Thymus (tissue), 11 donors: ENCODE results near the gene CHORDC1. TPM values are rescaled to one million over a fixed set of nuclear protein-coding genes. Genes with fewer than 3 reads are reported as not detected.
"Not testable (repeated sequence)": the region's sequence is repeated elsewhere in the genome, so short reads cannot be mapped to it uniquely, and the experiment has no call there.

Experiments
- DNase-seq, 9 donors: peaks; one replicate each; pipeline ENCODE4 v3.0.0-alpha.2; 2013; ENCODE audit warnings: low spot score in 9 of 9, low read depth in 6 of 9, missing footprints in 1 of 9
- H3K27ac ChIP-seq, 2 donors: one replicate each; pipeline ENCODE4 v1.5.1; 2013; ENCODE audit warnings: control low read depth in 1 of 2, low read depth in 1 of 2, low read length in 1 of 2, mild to moderate bottlenecking in 1 of 2, moderate library complexity in 1 of 2
- H3K27me3 ChIP-seq, 2 donors: one replicate each; pipeline ENCODE4 v1.5.1; 2013; ENCODE audit warnings: low read length in 1 of 2; ENCODE audit not compliant: control insufficient read depth in 2 of 2, insufficient read depth in 1 of 2
- H3K36me3 ChIP-seq, 2 donors: one replicate each; pipeline ENCODE4 v1.5.1; 2013; ENCODE audit warnings: low read length in 1 of 2, mild to moderate bottlenecking in 1 of 2, moderate library complexity in 1 of 2; ENCODE audit not compliant: control insufficient read depth in 2 of 2, insufficient read depth in 2 of 2
- H3K4me1 ChIP-seq, 2 donors: one replicate each; pipeline ENCODE4 v1.5.1; 2013; ENCODE audit warnings: low read length in 2 of 2; ENCODE audit not compliant: control insufficient read depth in 2 of 2, insufficient read depth in 2 of 2
- H3K4me3 ChIP-seq, 2 donors: one replicate each; pipeline ENCODE4 v1.5.1; 2013; ENCODE audit warnings: low read length in 2 of 2, control low read depth in 1 of 2, mild to moderate bottlenecking in 1 of 2
- H3K9me3 ChIP-seq, 2 donors: one replicate each; pipeline ENCODE4 v1.5.1; 2013; ENCODE audit warnings: low read length in 1 of 2, mild to moderate bottlenecking in 1 of 2; ENCODE audit not compliant: control insufficient read depth in 2 of 2, insufficient read depth in 1 of 2
- WGBS: extraction: QIAGEN DNeasy Blood & Tissue Kit; methylation state at CpG from one replicate; pipeline ENCODE4 v1.1.7; 2013; 5-methylcytosine and 5-hydroxymethylcytosine counted together
- polyA plus RNA-seq: library from polyadenylated mRNA; stranded (reverse); fragments of 200-250 nt; gene quantifications from one replicate; pipeline ENCODE4 v1.2.3, GENCODE V29; 2013
- total RNA-seq: library from RNA; stranded (reverse); fragments of 120-200 nt; gene quantifications from one replicate; pipeline ENCODE4 v1.2.4, GENCODE V29; 2013
- donor health status: healthy.

CHORDC1 gene
- total and polyA plus RNA-seq, 2 donors: 39.3 to 49.3 TPM

GRCh38 chr11:90223248-90223585 is 368 bp upstream of the CHORDC1 start:
- Histone ChIP-seq H3K4me3 (peak overlapping the region; percentile 84 to 91), H3K36me3 (no peaks in the 10 kb centered on the region), H3K9me3 (peaks cover 0 to 4% of the 10 kb centered on the region in 2 donors), H3K27ac (peak overlapping the region; percentile 85 to 89), H3K4me1 (peaks cover 0 to 6% of the 10 kb centered on the region in 2 donors), H3K27me3 (no peaks in the 10 kb centered on the region)
- 4% methylated on average over 12 of the region's 12 CpGs for WGBS
- DNase-seq: no peak

GRCh38 chr11:90221803-90222458 is 918 bp downstream of the CHORDC1 start:
- Histone ChIP-seq H3K36me3 (no peaks in the 10 kb centered on the region), H3K4me1 (peaks cover 0 to 6% of the 10 kb centered on the region in 2 donors), H3K9me3 (no peaks in the 10 kb centered on the region), H3K27ac (peak overlapping the region; percentile 85 to 89), H3K27me3 (no peaks in the 10 kb centered on the region), H3K4me3 (peak overlapping the region; percentile 84 to 91)
- WGBS: 17% methylated on average over 16 of the region's 16 CpGs
- DNase-seq: peak in 1 of 9 donors; percentile 14

- WGBS: 94% methylated on average over 1 of the region's 1 CpG
- H3K4me1 ChIP-seq: peaks cover 0 to 6% of the 10 kb centered on the region in 2 donors
Measured at GRCh38 chr11:90220391-90220790, 2.5 kb downstream of the CHORDC1 start.

DNA sequence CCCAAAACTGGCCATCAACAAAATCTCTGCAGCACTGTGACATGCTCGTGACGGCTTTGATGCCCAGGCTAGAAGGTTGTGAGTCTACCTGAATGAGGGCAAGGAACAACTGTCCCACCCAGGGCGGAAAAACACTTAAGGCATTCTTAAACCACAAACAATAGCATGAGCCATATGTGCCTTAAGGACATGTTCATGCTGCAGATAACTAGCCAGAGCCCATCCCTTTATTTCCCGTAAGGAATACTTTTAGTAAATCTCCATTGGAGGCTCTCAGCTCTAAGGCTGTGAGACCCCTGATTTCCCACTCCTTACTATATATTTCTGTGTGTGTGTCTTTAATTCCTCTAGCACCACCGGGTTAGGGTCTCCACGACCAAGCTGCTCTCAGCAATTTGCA is 3.4 kb downstream of the CHORDC1 start:
- no peak overlapping the region for H3K27ac ChIP-seq
- DNase-seq: no peak
- H3K4me3 ChIP-seq: no peak overlapping the region
- WGBS: 97% methylated on average over 6 of the region's 6 CpGs
- no peaks in the 10 kb centered on the region for H3K9me3 ChIP-seq
- H3K4me1 ChIP-seq: peaks cover 0 to 6% of the 10 kb centered on the region in 2 donors
- peaks cover 0 to 3% of the 10 kb centered on the region in 2 donors for H3K36me3 ChIP-seq
- H3K27me3 ChIP-seq: no peaks in the 10 kb centered on the region

More at GRCh38 chr11:90220391-90220790, 2.5 kb downstream of the CHORDC1 start:
- no peak overlapping the region for H3K27ac ChIP-seq
- no peaks in the 10 kb centered on the region for H3K9me3 ChIP-seq
- no peaks in the 10 kb centered on the region for H3K36me3 ChIP-seq
- H3K27me3 ChIP-seq: no peaks in the 10 kb centered on the region
- DNase-seq: no peak
- no peak overlapping the region for H3K4me3 ChIP-seq

DNA sequence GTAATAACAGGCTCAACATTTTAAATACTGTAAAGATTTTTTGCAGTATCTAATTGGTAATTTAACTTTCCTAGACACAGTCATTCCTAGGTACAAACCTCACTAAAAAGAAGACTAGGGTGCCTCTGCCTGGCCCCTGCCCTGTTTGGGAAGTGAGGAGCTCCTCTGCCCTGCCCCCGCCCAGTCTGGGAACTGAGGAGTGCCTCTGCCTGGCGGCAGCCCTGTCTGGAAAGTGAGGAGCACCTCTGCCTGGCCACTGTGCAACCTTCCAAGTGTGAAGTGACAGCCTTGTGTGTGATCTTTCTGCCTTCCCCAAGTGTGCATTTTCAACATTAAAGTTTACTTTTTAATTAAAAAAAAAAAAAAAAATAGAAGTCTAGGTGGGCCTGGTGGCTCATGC is 4.2 kb downstream of the CHORDC1 start:
- H3K9me3 ChIP-seq: no peaks in the 10 kb centered on the region
- no peak overlapping the region for H3K4me3 ChIP-seq
- H3K4me1 ChIP-seq: peaks cover 0 to 6% of the 10 kb centered on the region in 2 donors
- no peak for DNase-seq
- H3K27ac ChIP-seq: no peak overlapping the region
- 95% methylated on average over 2 of the region's 2 CpGs for WGBS
- H3K27me3 ChIP-seq: no peaks in the 10 kb centered on the region
- H3K36me3 ChIP-seq: peaks cover 0 to 5% of the 10 kb centered on the region in 2 donors

- DNase-seq: no peak
- Histone ChIP-seq H3K9me3 (no peaks in the 10 kb centered on the region), H3K27me3 (no peaks in the 10 kb centered on the region), H3K4me1 (peaks cover 0 to 6% of the 10 kb centered on the region in 2 donors), H3K27ac (no peak overlapping the region), H3K36me3 (peaks cover 5 to 18% of the 10 kb centered on the region in 2 donors), H3K4me3 (no peak overlapping the region)
- 99% methylated on average over 5 of the region's 5 CpGs for WGBS
Measured at GRCh38 chr11:90216611-90217010, 6.2 kb downstream of the CHORDC1 start.

- Histone ChIP-seq H3K36me3 (peaks cover 9 to 36% of the 10 kb centered on the region in 2 donors), H3K4me3 (no peak overlapping the region), H3K4me1 (no peaks in the 10 kb centered on the region), H3K27me3 (no peaks in the 10 kb centered on the region), H3K27ac (no peak overlapping the region), H3K9me3 (no peaks in the 10 kb centered on the region)
- no peak for DNase-seq
- 98% methylated on average over 3 of the region's 3 CpGs for WGBS
Measured at GRCh38 chr11:90213322-90213721, 9.5 kb downstream of the CHORDC1 start.

GRCh38 chr11:90208857-90209256 is 14.0 kb downstream of the CHORDC1 start:
- Histone ChIP-seq H3K27me3 (no peaks in the 10 kb centered on the region), H3K4me3 (no peak overlapping the region), H3K4me1 (no peaks in the 10 kb centered on the region), H3K27ac (no peak overlapping the region), H3K9me3 (no peaks in the 10 kb centered on the region), H3K36me3 (peaks cover 15 to 48% of the 10 kb centered on the region in 2 donors)
- WGBS: 96% methylated on average over 2 of the region's 2 CpGs
- DNase-seq: no peak

- not testable (repeated sequence) for DNase-seq, H3K27ac ChIP-seq, H3K4me3 ChIP-seq, H3K9me3 ChIP-seq, H3K4me1 ChIP-seq, H3K27me3 ChIP-seq
- H3K36me3 ChIP-seq: peaks cover 15 to 44% of the 10 kb centered on the region in 2 donors
- WGBS: 94% methylated on average over 10 of the region's 10 CpGs
Measured at GRCh38 chr11:90207992-90208391, 14.9 kb downstream of the CHORDC1 start.
